GM12892 (cell line): ENCODE measurements around the gene BPIFB4.

Experiments
- POLR2A ChIP-seq: IDR thresholded peaks from 2 replicates; pipeline ENCODE4 v1.6.1; 2011; ENCODE audit warnings: low read depth, low read length, control low read depth
- POLR2AphosphoS5 ChIP-seq: IDR thresholded peaks from 2 replicates; pipeline ENCODE4 v1.6.1; 2011; ENCODE audit warnings: low read depth, low read length, control low read depth
- TAF1 ChIP-seq: IDR thresholded peaks from 2 replicates; pipeline ENCODE4 v1.6.1; 2011; ENCODE audit warnings: low read depth, mild to moderate bottlenecking, control low read depth, low read length, borderline replicate concordance

DNA sequence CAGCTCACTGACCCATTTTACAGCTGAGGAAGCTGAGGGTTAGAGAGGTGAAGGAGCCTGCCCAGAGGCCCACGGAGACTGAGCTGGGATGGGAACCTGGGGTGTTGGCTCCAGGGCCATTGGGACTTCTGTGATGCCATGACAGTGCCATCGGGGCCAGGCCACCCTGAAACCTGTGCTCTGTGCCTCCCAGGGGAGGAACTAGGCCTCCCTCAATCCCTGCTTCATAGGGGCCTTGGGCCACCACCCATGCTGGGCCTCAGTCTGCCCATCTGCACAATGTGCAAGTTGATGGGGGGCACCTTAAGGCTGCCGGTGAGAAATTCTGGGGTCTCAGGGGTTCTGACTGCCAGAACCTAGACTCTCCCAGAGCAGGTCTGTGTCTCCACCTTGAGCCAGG is 24.9 kb downstream of the BPIFB4 start:
- no peak for TF ChIP-seq POLR2A
- no peak for TF ChIP-seq POLR2AphosphoS5
- no peak for TF ChIP-seq TAF1
